DOHH2 (cell line): ENCODE results near the gene TNNT2.

Source experiments
- H3F3A ChIP-seq: fragments of 200-600 bp; sonication (generic), shearing (Covaris generic); 2 replicates; pipeline ENCODE4 v1.6.0; 2016; ENCODE audit warnings: antibody characterized with exemption, mild to moderate bottlenecking; ENCODE audit not compliant: control insufficient read depth, insufficient read depth
- H3K27ac ChIP-seq: fragments of 200-600 bp; sonication (generic); 2 replicates; pipeline ENCODE4 v1.5.1; 2014; ENCODE audit warnings: low read depth, mild to moderate bottlenecking, low read length, moderate library complexity
- H3K27me3 ChIP-seq: fragments of 200-600 bp; sonication (generic); 2 replicates; pipeline ENCODE4 v1.6.1; 2014; ENCODE audit warnings: mild to moderate bottlenecking, low read length, mixed read lengths; ENCODE audit not compliant: control insufficient read depth
- H3K36me3 ChIP-seq: fragments of 200-600 bp; sonication (generic); 2 replicates; pipeline ENCODE4 v1.6.1; 2014; ENCODE audit warnings: mild to moderate bottlenecking, low read length, moderate library complexity, mixed read lengths; ENCODE audit not compliant: control insufficient read depth
- H3K4me1 ChIP-seq: fragments of 200-600 bp; sonication (generic); 2 replicates; pipeline ENCODE4 v1.6.1; 2014; ENCODE audit warnings: mild to moderate bottlenecking, low read length, mixed read lengths; ENCODE audit not compliant: control insufficient read depth
- H3K4me2 ChIP-seq: fragments of 200-600 bp; sonication (generic); 2 replicates; pipeline ENCODE4 v1.6.0; 2014; ENCODE audit warnings: mild to moderate bottlenecking, low read length, moderate library complexity
- H3K4me3 ChIP-seq: fragments of 200-600 bp; sonication (generic); 2 replicates; pipeline ENCODE4 v1.5.1; 2014; ENCODE audit warnings: mild to moderate bottlenecking, low read length, mixed read lengths
- H3K79me2 ChIP-seq: fragments of 200-600 bp; sonication (generic); 2 replicates; pipeline ENCODE4 v1.6.1; 2014; ENCODE audit warnings: mild to moderate bottlenecking, low read length, mixed read lengths; ENCODE audit not compliant: control insufficient read depth
- H3K9me2 ChIP-seq: fragments of 200-600 bp; sonication (generic); replicated peaks from 2 replicates; pipeline ENCODE4 v1.6.1; 2014; ENCODE audit warnings: mild to moderate bottlenecking, low read length, mixed read lengths; ENCODE audit not compliant: control insufficient read depth
- H3K9me3 ChIP-seq: fragments of 200-600 bp; sonication (generic); 2 replicates; pipeline ENCODE4 v1.6.1; 2014; ENCODE audit warnings: antibody characterized with exemption, low read length, mixed read lengths; ENCODE audit not compliant: control insufficient read depth, insufficient read depth
- H4K20me1 ChIP-seq: fragments of 200-600 bp; sonication (generic); 2 replicates; pipeline ENCODE4 v1.6.0; 2014; ENCODE audit warnings: low read depth, mild to moderate bottlenecking, antibody characterized with exemption, low read length, moderate library complexity; ENCODE audit not compliant: control insufficient read depth, insufficient read depth
- CTCF ChIP-seq: fragments of 200-600 bp; sonication (generic); IDR thresholded peaks from one replicate; pipeline ENCODE4 v1.5.1; 2014; ENCODE audit warnings: antibody characterized with exemption, mild to moderate bottlenecking, low read depth, low read length; ENCODE audit not compliant: poor library complexity, severe bottlenecking
- EZH2phosphoT487 ChIP-seq: fragments of 200-600 bp; sonication (generic); IDR thresholded peaks from 2 replicates; pipeline ENCODE4 v1.6.1; 2017; ENCODE audit warnings: borderline replicate concordance, mild to moderate bottlenecking, antibody characterized with exemption, low read length, moderate library complexity, mixed read lengths

Gene TNNT2

GRCh38 chr1:201421041-201421440, 43.6 kb upstream of the TNNT2 start:
- Histone ChIP-seq H3K9me3 (no peaks in the 10 kb centered on the region), H3K4me3 (no peak overlapping the region), H3K27me3 (peaks cover 14% of the 10 kb centered on the region), H3F3A (no peaks in the 10 kb centered on the region), H3K4me2 (no peak overlapping the region), H3K79me2 (no peaks in the 10 kb centered on the region), H3K36me3 (no peaks in the 10 kb centered on the region), H3K4me1 (no peaks in the 10 kb centered on the region), H3K27ac (no peak overlapping the region), H3K9me2 (no peaks in the 10 kb centered on the region), H4K20me1 (no peaks in the 10 kb centered on the region)
- TF ChIP-seq EZH2phosphoT487 (no peak), CTCF (no peak)

GRCh38 chr1:201420608-201421002, 43.1 kb upstream of the TNNT2 start:
- Histone ChIP-seq H3K27ac (no peak overlapping the region), H3K4me2 (no peak overlapping the region), H3K4me3 (no peak overlapping the region), H3K9me3 (no peaks in the 10 kb centered on the region), H3K4me1 (no peaks in the 10 kb centered on the region), H3K36me3 (no peaks in the 10 kb centered on the region), H3F3A (no peaks in the 10 kb centered on the region), H4K20me1 (no peaks in the 10 kb centered on the region), H3K27me3 (peaks cover 17% of the 10 kb centered on the region), H3K9me2 (no peaks in the 10 kb centered on the region), H3K79me2 (no peaks in the 10 kb centered on the region)
- TF ChIP-seq CTCF, result no peak
- no peak for TF ChIP-seq EZH2phosphoT487

GRCh38 chr1:201419746-201420607, 42.5 kb upstream of the TNNT2 start:
- Histone ChIP-seq H3K9me3 (no peaks in the 10 kb centered on the region), H3K4me1 (no peaks in the 10 kb centered on the region), H3K4me3 (no peak overlapping the region), H3K9me2 (no peaks in the 10 kb centered on the region), H3K79me2 (no peaks in the 10 kb centered on the region), H3K36me3 (no peaks in the 10 kb centered on the region), H3K27me3 (peaks cover 17% of the 10 kb centered on the region), H3K27ac (no peak overlapping the region), H3K4me2 (no peak overlapping the region), H4K20me1 (no peaks in the 10 kb centered on the region), H3F3A (no peaks in the 10 kb centered on the region)
- TF ChIP-seq EZH2phosphoT487 (no peak), CTCF (no peak)
